Fibroblast of skin of abdomen (primary cell): ENCODE measurements around the gene GTF2IRD1.
"Not testable (repeated sequence)": the region's sequence is repeated elsewhere in the genome, so short reads cannot be mapped to it uniquely, and the experiment has no call there.

Experiments used
- DNase-seq: peaks from one replicate; pipeline ENCODE4 v3.0.0-alpha.2; 2013

Gene GTF2IRD1

GRCh38 chr7:74467876-74468275 is 14.2 kb downstream of the GTF2IRD1 start:
- DNase-seq: no peak

DNA sequence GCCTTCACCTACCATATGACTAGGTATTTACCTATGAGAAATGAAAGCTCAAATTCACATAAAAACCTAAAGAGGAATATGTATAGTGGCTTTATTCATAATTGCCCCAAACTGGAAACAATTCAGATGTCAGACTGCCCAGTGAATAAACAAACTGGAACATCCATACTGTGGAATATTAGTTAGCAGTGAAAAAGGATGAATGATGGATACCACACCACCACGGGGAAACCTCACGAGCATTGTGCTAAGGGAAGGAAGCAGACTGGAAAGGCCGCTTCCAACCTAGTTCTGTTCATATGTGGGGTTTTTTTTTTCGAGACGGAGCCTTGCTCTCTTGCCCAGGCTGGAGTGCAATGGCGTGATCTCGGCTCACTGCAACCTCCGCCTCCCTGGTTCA is 16.8 kb downstream of the GTF2IRD1 start:
- DNase-seq: no peak

DNA sequence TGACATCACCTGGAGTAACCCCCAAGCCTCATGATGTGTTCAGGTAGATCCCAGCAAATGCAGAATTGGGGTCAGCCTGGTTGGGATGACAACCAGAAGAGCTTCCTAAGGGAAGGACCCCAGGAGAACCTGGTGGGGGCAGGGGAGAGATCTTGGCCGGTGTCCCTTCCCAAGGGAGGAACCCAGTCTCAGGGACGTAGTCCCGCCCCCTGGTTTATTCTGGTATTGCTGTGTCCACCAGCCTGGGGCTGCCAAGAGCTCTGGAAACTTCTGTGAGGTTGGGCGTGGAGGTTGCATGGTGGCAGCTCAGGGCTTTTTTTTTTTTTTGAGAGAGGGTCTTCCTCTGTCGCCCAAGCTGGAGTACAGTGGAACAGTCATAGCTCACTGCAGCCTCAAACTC is 19.4 kb downstream of the GTF2IRD1 start:
- DNase-seq: no peak

DNA sequence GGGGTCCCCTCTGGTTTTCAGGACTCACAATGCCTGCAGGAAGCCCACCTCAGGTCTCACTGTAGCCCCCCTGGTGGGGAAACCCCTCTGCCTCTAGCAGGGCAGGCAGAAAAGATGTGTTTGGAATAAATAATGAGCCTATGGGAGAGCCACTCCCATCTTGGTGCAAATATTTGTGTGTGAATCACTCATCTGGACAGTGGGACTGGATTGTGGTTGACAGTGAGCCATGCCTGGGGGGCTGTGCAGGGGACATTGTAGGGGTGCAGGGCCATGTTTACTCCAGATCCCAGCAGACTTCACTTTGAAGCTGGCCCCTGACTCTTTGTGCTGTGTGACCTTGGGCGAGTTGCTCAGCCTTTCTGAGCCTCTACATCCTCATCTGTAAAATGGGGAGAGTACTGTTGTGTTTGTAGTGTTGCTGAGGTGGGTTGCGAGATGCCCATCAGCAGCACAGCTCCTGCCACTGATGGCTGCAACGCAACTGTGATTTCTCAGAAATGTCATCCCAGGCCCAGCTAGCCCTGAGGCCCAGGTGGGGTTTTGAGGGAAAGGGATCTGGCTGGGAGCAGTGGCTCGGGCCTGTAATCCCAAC is 20.7 kb downstream of the GTF2IRD1 start:
- no peak for DNase-seq

- DNase-seq: no peak
Measured at GRCh38 chr7:74475243-74475986, 21.7 kb downstream of the GTF2IRD1 start.

GRCh38 chr7:74475987-74476350 is 22.3 kb downstream of the GTF2IRD1 start:
- DNase-seq: no peak

GRCh38 chr7:74476626-74477025 is 22.9 kb downstream of the GTF2IRD1 start:
- DNase-seq: no peak

- DNase-seq: no peak
Measured at GRCh38 chr7:74478671-74479065, 25.0 kb downstream of the GTF2IRD1 start.

- DNase-seq: no peak
Measured at GRCh38 chr7:74479066-74479781, 25.5 kb downstream of the GTF2IRD1 start.

DNA sequence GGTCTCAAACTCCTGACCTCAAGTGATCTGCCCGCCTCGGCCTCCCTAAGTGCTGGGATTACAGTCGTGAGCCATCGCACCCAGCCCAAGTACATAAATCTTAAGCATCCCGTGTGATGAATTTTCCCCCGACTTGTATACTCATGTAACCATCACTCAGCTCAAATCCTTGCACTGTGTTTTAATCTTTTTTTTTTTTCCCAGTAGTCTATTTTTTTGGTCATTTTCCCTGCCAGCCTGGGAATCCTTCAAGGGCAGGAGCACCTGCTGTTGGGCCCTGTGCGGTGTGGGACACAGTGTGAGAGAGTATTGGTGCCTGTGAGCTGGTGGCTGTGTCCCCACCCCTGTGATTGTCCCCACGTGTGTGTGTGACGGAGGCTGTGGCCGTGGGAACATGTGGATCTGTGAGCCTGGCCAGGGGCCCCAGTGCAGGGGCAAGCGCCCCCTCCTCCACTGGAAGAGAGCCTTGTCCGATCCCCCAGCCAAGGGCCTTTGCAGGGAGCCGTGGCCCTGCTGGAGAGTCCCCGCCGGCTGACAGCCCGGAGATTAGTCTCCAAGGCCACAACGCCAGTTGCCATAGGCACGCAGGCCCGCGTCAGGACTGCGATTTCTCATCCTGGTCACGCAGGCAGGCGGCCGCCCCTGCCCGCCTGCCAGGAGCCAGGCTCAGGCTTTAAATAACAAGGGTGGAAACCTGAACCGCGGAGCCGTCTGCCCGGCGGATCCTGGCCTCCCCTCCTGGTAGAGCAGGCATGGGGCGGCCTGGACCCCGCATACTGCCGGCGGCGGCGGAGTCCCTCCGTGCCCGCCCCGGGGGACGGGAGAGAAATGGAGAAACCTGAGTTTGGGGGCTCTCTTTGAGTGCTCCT is 26.5 kb downstream of the GTF2IRD1 start:
- DNase-seq: peak; percentile 66

DNA sequence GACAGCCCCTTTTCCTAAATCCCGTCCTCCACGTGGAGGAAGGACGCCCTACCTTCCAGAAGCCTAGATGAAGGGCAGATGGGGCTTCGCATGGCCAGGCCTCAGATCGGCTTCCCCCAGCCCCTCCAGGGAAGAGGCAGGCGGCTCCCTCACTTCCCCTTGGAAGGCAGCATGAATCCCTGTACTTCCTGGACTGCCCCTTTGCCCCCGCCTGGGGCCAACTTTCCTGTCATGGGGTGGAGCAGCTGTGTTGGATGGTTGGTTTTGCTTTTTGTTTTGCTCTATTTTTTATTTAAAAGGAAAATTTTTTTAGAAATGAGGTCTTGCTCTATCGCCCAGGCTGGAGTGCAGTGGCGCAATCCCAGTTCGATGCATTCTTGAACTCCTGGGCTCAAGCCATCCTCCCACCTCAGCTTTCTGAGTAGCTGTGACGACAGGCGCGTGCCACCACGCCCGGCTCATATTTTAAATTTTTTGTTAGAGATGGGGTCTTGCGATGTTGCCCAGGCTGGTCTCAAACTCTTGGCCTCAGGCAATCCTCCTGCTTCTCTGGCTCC is 27.2 kb downstream of the GTF2IRD1 start:
- peak; percentile 49 for DNase-seq

DNA sequence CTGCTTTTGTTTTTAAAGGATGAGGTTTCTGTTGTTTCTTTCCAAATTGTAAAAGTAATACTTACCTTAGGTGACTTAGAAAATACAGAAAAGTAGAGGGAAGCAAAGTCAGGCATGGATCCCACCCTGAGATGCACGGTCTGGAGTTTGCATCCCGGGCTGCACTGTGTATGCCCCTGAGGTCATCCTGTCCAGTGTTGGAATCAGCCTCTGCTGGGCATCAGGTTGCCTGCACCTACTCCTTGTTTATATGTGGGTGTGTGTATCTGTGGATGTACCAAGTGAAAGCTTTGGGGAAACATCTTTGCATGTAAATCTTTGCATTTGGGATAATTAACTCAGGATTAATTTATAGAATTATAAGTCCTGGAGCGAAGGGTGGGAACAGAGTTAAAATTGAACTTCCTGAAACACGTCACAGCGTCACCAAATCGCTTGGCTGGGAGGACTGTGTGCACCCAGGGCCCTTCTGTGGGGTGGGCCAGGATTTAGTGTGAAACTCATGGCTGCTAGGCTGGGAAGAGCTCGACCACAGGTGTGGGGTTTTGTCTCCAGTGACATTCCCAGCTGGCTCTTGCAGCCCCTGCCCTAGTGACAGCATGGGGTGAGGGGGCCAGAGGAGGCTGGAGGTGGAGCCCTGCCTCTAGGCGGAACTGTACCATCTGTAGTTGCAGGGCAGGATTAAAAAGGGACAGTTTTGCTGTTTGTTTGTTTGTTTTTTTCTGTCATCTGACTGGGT is 27.9 kb downstream of the GTF2IRD1 start:
- no peak for DNase-seq

DNA sequence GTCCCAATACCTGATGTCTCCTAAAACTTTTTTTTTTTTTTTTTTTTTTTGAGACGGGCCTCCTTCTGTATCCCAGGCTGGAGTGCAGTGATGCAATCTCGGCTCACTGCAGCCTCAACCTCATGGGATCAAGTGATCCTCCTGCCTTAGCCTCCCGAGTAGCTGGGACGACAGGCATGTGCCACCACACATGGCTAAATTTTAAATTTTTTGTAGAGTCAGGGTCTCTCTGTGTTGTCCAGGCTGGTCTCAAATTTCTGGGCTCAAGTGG is 28.4 kb downstream of the GTF2IRD1 start:
- no peak for DNase-seq

- peak; percentile 96 for DNase-seq
Measured at GRCh38 chr7:74482629-74483401, 29.1 kb downstream of the GTF2IRD1 start.

DNA sequence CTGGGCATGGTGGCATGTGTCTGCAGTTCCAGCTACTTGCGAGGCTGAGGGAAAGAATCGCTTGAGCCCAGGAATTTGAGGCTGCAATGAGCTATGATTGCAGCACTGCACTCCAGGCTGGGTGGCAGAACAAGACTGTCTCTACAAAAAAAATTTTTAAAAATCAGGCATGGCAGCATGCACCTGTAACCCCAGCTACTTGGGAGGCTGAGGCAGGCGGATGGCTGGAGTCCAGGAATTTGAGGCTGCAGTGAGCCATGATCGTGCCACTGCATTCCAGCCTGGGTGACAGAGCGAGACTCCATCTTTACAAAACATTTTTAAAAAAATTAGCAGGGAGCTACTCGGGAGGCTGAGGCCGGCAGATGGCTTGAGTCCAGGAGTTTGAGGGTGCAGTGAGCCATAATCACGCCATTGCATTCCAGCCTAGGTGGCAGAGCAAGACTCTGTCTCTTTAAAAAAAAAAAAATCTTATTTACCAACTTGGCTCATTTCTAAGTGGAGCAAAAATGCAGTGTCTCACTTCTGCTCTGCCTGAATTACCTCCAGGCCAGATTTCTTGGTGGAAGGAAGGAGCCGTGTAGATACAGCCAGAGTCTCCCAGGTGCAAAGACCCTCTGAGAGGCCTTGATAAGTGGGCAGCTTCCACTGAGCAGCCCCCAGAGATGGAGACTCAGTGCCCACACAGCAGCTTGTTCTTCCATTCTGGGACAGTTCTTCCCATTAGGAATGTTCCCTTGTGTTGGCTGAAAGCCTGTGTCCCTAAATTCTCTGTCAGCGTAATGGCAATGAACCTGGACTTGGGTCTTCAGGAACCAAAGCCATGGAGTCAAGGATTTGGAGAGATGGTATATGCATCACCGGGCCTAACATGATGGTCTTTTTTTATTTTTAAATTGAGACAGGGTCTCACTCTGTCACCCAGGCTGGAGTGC is 30.0 kb downstream of the GTF2IRD1 start:
- peak; percentile 63 for DNase-seq

GRCh38 chr7:74485611-74486010 is 31.9 kb downstream of the GTF2IRD1 start:
- DNase-seq: no peak

DNA sequence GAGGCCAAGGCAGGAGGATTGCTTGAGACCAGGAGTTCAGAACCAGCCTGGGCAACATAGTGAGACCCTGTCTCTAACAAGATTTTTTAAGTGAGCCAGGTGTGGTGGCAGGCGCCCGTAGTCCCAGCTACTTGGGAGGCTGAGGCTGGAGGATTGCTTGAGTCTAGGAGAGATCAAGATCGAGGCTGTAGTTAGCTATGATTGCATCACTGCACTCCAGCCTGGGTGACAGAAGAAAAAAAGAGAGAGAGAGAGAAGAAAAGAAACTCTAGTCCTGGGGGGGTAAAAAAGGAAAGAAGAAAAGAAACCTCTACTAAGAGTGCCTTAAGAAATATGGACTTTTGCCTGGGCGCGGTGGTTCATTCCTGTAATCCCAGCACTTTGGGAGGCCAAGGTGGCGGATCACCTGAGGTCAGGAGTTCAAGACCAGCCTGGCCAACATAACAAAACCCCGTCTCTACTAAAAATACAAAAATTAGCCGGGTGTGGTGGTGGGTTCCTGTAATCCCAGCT is 34.9 kb downstream of the GTF2IRD1 start:
- DNase-seq: not testable (repeated sequence)

- DNase-seq: no peak
Measured at GRCh38 chr7:74489997-74490945, 36.6 kb downstream of the GTF2IRD1 start.

DNA sequence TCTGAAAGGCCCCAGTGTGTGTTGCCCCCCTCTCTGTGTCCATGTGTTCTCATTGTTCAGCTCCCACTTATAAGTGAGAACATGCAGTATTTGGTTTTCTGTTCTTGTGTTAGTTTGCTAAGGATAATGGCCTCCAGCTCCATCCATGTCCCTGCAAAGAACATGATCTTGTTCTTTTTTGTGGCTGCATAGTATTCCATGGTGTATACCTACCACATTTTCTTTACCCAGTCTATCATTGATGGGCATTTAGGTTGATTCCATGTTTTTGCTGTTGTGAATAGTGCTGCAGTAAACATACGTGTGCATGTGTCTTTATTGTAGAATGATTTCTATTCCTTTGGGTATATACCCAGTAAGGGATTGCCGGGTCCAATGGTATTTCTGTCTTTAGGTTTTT is 37.8 kb downstream of the GTF2IRD1 start:
- not testable (repeated sequence) for DNase-seq
